OCI-LY1 (cell line): Measurements from ENCODE around the gene FOXQ1.

ENCODE experiments used
- EZH2 ChIP-seq: fragments of 200-600 bp; sonication (generic), shearing (Covaris generic); IDR thresholded peaks from 2 replicates; pipeline ENCODE4 v1.8.0; 2017; ENCODE audit warnings: borderline replicate concordance, mixed run types, mild to moderate bottlenecking, antibody characterized with exemption, low read length, moderate library complexity, mixed read lengths
- TF ChIP-seq, protein P1 (sequence below): fragments of 200-600 bp; sonication (generic), shearing (Covaris generic); IDR thresholded peaks from 2 replicates; pipeline ENCODE4 v1.5.1; 2017; ENCODE audit warnings: mild to moderate bottlenecking, antibody characterized with exemption, low read length, moderate library complexity, mixed read lengths

DNA sequence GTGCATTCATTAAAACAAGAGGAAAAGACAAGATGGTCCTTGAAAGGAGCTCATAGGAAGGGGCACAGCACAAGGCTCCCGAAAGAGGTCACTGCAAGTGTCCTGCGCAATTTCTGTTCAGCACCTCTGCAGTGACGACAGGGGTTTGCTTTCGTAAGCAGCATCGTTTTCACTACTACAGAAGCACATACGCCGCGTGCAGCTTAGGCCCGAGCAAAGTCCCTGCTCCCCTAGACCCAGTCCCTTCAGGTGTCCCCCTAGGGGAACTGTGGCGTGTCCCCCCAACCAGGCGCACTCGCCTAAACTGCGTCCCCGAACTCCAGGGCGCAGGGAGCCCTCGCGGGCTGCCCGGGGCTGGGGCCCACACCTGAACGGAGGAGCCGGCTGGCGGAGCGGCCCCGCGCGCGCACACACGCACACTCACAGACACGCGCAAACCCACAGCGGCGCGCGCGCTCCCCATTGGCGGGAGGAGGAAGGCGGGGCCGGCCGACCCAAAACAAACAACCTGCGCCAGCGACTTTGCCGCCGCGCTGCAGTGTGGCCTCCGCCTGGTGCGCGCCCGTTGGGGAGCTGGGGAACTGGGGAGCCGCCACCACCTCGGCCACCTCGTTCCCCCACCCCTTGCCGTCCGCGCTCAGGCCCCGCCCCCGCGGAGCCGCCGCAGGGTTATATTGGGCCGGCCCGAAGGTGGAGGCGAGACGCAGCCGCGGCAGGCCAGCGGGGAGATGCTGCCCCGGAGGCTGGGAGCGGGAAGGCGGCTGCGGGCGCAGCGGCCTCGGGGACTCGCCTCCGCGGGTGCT is at the start of gene FOXQ1:
- no peak for TF ChIP-seq EZH2
- TF ChIP-seq, protein P1, sequence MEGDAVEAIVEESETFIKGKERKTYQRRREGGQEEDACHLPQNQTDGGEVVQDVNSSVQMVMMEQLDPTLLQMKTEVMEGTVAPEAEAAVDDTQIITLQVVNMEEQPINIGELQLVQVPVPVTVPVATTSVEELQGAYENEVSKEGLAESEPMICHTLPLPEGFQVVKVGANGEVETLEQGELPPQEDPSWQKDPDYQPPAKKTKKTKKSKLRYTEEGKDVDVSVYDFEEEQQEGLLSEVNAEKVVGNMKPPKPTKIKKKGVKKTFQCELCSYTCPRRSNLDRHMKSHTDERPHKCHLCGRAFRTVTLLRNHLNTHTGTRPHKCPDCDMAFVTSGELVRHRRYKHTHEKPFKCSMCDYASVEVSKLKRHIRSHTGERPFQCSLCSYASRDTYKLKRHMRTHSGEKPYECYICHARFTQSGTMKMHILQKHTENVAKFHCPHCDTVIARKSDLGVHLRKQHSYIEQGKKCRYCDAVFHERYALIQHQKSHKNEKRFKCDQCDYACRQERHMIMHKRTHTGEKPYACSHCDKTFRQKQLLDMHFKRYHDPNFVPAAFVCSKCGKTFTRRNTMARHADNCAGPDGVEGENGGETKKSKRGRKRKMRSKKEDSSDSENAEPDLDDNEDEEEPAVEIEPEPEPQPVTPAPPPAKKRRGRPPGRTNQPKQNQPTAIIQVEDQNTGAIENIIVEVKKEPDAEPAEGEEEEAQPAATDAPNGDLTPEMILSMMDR, result no peak
